HG03442 (cell line): ENCODE results near the gene JAM2.
"Not testable (repeated sequence)": the region's sequence is repeated elsewhere in the genome, so short reads cannot be mapped to it uniquely, and the experiment has no call there.

Experiments used
- ATAC-seq: cut with Tn5 transposase; IDR thresholded peaks from one replicate; pipeline ENCODE4 v1.9.1; 2021; ENCODE audit warnings: mild to moderate bottlenecking, moderate library complexity; ENCODE audit not compliant: unreplicated experiment

Gene JAM2

DNA sequence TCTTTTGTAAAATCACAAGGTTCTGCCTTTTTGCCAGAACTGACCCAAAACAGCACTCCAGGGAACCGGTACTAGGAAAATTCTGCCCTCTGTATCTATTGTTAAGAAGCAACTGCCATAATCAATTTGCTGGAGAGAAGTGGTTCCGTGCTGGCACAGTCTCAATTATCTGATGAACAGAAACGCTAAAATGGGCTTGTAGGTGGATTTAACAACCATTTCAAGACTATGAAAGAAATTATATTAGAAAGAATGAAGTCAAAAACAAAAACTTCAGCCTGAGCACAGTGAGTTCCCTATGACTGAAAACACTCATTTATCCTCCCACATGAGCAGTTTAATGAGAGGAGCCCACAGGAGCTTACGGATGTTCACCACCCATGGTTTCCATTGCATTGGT, 4.4 kb downstream of the JAM2 start:
- no peak for ATAC-seq

DNA sequence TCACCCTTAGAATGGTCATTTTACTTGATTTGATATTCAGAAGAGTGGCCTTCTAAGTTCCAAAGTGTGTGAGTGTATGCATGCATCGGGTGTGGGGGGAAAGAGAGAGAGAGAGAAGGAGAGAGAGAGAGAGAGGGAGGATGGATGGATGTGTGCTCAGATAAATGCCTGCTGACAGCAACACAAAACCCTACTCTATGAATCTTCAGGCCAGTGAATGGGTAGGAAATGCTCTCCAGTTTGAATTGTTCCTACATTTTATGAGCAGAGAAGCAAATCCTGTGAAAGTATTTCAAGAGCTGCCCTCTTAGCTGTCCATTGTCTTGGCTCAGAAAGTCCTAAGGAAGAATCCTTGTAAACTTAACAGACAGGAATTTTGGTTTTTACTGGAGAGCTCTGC, 7.4 kb downstream of the JAM2 start:
- ATAC-seq: no peak

DNA sequence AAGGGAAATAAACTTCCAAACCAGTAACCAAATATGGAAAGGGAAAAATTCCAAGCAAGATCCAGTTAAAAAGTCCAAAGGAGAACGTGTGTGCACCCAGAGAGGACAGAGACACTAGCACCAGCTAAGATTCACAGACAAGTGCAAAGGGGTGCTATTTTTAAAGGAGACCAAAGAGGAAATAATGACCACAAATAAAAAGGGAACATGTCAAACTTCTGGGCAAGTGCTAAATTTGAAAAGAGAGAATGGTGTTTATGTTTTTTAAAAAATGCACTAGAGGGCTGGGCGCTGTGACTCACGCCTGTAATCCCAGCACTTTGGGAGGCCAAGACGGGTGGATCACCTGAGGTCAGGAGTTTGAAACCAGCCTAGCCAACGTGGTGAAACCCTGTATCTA, 8.6 kb downstream of the JAM2 start:
- ATAC-seq: no peak

DNA sequence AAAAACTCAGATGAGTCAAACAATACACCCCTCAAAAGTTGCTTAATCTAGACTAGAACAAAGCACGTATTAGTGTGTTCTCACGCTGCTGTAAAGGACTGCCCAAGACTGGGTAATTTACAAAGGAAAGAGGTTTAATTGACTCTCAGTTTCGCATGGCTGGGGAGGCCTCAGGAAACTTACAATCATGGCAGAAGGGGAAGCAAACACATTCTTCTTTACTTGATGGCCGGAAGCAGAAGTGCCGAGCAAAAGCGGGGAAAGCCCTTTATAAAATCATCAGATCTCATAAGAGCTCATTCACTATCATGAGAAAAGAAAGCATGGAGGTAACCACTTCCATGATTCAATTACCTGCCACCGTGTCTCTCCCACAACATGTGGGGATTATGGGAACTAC, 10.1 kb downstream of the JAM2 start:
- ATAC-seq: no peak

DNA sequence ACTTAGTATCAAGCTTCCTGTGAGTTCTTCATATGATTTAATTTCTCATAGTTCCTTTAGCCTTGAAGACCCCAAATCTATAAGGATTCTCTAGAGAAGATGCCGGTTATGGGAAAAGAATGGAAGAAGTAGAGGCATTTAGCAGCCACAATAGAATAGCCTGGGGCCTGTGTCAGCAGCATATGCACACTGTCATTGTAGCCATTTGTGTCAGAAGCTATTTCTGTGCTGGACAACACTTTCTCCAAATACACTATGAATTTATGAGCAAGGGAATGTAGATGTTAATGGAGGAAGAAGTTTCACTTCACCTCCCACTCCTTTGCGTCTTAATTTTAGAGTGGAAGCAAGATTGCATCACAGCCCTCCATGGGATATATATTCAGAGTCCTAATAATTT, 17.4 kb downstream of the JAM2 start:
- ATAC-seq: no peak

DNA sequence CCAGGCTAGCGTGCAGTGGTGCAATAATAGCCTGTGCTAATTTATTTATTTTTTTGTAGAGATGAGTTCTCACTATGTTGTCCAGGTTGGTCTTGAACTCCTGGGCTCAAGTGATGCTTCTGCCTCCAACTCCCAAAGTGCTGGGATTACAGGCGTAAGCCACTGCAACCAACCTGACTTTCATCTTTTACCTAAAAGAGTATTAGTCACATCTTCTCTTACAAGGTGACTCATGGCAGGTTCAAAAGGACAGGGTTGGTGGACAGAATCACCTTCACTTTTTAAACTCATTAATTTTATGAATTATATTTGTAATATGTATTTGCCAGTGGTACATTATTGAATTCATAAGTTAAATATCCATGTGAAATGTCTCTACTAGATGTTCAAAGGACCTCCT, 18.1 kb downstream of the JAM2 start:
- ATAC-seq: no peak

DNA sequence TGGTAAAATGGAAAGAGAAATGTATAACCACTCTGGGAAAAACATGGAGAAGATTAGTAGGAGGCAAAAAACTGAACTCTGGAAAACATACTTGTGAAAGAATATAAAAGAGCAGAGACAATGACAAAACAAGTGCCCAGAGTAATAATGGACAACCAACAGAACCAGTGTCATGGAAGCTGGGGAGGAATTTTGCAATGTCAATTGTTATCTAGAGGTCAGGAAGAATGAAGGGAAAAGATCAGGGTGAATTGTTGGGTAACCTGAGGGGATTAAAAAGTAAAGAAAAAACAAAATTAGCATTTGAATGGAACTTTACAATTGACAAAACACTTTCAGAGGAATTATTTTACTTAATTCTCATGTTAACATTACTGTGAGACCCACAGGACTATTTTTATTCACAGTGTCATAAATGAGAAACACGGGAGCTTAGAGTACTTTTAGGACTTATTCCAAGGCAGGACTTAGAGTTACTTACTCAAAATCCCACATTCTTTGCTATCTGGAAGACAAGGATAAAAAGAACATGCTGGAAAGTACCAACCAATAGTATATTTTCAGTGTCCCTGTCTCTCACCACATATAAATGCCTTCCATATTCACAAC, 19.5 kb downstream of the JAM2 start:
- ATAC-seq: no peak

DNA sequence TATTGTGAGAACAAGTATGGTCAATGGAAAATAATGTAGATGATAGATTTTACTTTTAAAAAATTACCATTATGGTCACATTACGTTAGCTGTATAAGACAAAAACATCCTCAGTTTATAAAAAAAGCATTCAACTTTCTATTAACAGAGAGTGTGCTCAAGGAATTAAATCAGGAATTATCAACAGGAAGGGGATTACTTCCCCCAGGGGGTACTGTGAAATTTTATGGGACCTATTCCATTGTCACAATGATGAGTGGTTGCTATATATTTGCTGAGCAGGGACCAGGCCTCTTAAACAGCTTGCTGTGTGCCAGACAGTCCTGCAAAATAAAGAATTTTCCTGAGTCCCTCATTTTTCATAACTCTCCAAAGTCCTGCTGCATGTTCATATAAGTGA, 21.2 kb downstream of the JAM2 start:
- no peak for ATAC-seq

DNA sequence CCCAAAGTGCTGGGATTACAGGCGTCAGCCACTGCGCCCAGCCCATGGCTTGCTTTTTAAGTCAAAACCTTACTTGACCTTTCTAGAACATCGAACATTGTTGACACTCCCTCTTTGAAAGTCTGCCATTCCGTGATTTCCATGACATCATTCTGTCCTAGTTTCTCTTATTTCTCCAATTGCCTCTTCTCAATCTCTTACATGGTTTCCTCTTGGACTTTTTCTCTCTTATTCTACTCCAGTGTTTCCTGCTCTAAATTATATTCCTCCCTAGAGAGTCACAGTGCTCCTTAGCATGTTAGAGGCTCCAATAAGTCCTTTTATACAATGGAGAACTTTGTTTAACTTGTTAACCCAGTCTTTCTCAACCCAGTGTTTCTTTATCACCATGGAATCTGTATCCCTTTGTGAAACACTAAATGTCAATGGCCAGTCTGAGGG, 25.5 kb downstream of the JAM2 start:
- ATAC-seq: no peak

DNA sequence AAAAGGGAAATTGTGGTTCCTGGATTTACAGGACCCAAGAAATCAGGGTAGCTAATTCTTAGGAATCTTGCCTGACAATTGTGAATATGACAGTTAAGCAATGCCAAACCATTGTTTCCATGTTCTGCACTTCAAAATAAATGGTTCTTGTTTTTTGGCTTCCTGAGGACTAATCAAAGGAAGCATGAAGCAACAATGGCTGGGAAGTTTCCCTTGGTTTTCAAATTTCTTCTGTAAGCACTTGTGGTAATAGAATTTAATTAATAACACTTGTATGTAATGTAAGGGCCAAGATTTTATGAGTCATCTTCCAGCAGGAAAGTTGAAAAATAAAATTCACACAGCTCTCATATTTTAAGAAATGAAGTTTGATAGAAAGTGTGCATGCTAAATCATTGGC, 31.7 kb downstream of the JAM2 start:
- no peak for ATAC-seq

DNA sequence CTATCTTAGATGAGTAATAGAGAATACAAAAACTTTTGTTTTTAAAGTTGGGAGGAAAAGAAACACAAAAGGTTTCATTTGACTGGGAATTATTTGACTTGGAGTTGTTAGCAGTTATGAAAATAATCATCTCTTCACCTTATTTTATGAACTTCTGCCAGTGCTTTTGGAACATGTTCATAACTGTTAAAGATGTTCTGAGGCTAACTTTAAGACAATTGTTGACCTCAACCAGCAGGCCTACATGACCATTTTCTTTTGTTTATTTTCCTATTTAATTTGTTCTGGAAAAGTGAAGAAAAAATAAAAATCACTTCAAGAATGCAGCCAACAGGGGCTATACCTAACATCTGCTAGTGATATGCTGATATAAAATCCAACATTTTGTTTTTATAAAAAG, 37.4 kb downstream of the JAM2 start:
- ATAC-seq: no peak

DNA sequence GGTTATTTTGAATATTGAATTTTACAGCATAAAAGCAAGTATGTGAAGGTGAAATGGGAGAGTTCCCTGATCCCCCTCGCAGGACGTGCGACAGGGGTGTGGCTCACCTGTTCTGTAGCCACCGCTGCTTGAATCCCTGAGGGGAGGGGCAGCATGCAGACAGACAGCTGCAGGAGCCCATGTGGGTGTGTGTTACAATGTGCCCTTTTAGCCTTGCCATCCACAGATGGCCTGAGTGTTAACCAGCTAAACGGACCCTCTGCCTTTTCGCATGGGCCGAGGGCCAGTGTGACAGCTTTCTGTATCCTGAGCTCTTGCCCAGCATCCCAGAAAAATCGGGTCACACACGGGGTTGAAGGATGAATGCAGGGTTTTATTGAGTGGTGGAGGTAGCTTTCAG, 43.3 kb downstream of the JAM2 start:
- ATAC-seq: no peak

DNA sequence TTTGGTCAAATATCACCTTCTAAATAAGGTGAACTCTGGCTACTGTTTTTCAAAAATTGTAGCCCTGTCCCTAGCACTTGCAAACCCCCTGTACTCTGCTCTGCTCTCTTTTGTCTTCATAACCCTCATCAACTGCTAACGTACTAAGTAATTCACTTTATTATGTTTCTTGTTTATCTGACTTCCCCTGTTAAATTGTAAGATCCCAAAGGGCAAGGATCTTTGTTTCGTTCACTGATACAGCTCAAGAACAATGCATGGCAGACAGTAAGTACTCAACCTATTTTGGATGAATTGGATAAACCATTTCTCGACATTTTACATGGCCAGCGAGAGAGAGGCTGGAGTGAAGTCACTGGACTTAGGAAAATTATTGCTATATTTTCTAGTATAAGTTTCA, 48.7 kb downstream of the JAM2 start:
- no peak for ATAC-seq

DNA sequence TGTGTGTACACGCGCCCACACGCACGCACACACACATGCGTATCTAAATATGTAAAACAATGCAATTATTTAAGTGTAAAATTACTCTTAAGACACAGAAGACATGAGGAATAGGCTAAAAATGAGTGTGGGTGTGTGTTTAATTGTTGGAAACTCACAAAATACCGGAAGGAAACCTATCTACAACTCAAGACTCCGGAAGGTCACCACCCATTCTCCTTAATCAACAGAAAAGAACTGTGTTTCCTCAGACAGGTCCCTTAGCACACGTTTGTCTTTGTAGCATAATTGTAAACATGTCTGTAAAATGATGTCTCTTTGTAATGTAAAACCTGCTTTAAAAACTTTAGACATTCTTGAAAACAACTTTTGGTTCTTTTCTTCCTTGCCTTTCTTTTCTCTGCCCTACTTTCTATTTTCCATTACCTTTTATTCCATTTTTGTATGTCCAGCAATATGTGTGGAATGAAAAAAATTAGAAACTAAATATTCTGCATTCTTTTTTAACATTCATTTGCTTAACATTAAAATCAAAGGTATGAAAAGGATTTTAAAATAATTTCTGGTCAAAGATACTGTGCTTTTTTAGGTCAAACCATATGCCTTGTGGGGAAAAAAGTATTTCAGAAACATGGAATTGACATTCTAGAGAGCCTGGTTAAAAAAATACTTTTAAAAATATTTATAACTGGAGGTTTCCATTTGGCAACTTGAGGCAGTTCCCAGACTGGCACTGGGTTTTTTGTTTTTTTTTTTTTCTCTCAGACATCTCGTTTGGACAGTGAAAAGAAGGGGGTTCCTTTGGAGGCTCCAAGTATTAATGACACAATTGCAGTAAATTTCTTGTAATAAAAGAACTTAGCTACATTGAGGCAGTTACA, 49.5 kb downstream of the JAM2 start:
- ATAC-seq: no peak

DNA sequence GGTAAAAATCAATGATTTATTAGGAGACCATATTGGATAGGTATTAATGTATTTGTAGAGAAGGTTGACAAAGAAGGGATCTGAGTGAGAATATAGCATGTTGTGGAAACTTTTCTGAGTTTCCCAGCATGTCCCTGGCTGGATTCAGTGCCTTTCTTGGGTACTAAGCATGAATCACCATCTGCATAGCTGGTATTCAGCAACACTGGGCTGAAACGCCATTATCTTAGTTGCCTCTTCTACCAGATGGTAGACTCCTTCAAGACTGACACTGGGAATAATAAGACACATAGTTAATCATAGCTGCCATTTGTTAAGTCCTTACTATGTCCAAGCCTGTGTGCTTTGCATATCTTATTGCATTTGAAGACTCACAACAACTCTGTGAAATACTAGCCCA, 50.2 kb downstream of the JAM2 start:
- no peak for ATAC-seq

DNA sequence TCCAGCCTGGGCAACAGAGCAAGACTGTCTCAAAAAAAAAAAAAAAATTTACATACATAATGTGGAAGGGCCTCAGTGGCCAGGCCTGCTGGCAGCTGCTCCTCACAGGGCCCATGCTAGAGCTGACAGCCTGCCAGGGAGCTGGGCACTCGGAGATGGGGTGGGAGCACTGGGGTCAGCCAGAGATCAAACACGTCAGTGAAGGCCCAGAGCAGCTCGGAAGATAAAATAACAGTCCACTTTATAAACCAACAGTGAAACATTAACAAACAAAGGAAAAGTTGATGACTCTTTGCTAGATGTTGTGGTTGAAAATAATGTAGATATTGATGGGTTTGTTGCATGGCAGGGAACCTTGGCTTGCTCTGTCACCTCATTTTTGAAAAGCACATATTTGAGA, 52.9 kb downstream of the JAM2 start:
- ATAC-seq: no peak

DNA sequence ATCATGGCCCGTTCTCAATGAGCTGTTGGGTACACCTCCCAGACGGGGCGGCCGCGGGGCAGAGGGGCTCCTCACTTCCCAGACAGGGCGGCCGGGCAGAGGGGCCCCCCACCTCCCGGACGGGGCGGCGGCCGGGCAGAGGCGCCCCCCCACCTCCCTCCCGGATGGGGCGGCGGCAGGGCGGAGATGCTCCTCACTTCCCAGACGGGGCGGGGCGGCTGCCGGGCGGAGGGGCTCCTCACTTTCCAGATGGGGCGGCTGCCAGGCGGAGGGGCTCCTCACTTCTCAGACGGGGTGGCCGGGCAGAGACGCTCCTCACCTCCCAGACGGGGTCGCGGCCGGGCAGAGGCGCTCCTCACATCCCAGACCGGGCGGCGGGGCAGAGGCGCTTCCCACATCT, 56.4 kb downstream of the JAM2 start:
- ATAC-seq: not testable (repeated sequence)

DNA sequence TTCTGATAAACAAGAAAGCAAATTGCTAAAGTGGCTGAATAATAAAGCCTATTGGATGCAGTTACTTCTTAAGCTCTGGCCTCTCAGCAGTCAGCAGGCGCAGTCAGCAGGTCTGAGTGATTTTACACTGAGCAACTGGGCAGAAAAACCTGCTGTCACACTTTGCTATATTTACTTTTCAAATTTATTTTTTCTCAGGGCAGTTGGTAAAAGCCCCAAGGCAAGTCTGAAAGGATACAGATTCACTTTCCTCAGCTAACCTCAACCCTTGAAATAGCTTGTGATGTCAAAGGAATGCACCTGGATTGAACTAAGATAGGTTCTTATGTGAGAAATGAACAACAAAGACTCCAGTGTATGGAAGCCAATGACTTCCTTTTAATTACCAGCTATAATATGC, 61.7 kb downstream of the JAM2 start:
- no peak for ATAC-seq

DNA sequence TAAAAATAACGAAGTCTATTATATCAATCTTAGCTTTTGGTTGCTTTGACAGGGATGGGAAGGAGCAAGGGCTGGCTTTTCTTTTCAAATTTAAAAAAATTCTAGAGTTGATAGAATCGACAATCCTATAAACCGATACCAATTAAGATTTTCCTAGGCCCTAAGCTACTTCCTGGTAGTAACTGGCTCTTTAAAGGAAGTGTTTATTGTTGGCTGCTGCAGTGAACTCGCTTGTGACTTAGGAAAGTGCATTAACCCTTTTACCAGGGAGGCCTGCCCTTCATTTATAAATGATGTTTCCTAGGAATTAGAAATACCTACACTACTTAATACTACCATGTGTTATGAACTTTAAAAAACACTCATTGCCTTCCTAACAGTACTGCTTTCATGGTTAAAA, 62.5 kb downstream of the JAM2 start:
- ATAC-seq: no peak

DNA sequence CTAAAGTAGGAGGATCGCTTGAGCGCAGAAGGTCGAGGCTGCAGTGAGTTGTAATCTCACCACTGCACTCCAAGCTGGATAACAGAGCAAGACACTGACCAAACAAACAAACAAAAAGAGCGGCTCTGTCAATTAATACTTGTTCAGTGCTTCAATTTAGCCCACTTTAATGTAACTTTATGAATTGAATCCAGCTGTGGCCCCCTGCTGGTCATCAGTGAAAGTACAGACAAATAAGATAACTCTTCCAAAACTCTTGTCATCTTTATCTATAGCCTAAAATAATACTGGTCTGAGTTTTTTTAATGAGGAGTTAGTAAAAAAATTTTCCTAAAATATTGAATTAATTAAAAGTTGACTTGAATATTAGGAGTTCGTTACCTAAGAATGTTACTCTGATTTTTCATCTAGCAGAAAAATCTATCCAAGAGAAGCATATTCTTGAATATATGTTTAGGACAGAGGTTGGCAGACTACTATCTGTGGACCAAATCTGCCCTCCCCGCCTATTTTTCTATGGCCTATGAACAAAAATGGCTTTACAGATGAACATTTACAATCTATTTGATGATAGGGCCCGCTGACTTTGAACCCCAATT, 69.5 kb downstream of the JAM2 start:
- ATAC-seq: no peak

DNA sequence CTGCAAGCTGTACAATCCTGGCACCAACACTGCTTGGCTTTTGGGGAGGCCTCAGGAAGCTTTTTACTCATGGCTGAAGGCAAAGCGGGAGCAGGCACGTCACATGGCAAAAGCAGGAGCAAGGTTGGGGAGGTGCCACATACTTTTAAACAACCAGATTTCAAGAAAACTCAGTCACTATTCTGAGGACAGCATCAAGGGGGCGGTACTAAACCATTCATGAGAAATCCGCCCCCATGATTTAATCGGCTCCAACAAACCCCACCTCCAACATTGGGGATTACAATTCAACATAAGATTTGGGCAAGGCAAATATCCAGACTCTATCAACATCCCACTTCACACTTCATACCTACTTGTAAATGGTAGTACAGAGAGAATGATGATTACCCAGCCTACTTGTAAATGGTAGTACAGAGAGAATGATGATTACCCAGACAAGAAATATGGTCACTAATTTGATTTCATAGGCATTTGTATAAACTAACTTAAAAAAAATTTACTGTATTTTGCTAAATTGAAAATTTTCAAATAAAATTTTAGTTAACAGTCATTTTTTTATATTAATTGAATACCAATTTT, 70.7 kb downstream of the JAM2 start:
- ATAC-seq: no peak

DNA sequence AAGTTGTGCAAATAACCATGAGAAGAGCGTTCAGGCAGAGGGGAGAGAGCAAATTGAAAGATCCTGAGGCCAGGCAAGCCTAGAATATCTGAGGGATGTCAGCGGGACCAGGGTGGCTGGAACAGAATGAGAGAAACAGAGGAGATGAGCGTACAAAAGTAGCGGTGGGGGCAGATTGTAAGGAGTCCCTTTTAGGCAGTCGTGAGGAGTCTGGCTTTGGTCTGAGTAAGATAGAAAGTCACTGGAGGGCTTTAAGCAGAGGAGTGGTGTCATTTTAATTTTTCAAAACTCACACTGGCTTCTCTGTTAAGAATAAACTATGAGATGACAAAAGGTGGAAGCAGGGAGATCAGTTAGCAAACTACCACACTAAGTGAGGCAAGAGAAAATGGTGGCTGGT, 71.5 kb downstream of the JAM2 start:
- no peak for ATAC-seq
